CD4-positive, alpha-beta T cell treated with Interleukin-2 at 100 ng/mL for 4 hours (primary cell): ENCODE data around the gene PLA2G2A.
"Not testable (repeated sequence)": the region's sequence is repeated elsewhere in the genome, so short reads cannot be mapped to it uniquely, and the experiment has no call there.

Experiments used
- DNase-seq: peaks from one replicate; pipeline ENCODE4 v3.0.0-alpha.2; 2020; ENCODE audit warnings: low spot score

The PLA2G2A gene

DNA sequence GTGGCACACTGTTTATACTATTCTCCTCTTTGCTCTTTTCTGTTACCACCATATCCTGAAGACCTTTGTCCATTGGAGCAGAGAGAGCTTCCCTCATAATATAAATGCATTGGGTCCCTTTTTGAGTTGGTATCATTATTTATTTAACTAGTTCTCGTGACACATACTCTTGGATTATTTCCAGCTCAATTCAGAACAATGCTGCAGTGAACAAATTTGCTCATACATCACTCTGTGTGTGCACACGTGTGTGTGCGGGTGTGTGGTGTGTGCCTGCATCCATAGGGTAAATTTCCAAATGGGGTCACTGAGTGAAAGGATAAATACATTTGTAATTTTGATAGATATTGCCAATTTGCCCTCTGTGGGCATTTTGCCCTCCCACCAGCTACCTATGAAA, 5.8 kb downstream of the PLA2G2A start:
- no peak for DNase-seq

DNA sequence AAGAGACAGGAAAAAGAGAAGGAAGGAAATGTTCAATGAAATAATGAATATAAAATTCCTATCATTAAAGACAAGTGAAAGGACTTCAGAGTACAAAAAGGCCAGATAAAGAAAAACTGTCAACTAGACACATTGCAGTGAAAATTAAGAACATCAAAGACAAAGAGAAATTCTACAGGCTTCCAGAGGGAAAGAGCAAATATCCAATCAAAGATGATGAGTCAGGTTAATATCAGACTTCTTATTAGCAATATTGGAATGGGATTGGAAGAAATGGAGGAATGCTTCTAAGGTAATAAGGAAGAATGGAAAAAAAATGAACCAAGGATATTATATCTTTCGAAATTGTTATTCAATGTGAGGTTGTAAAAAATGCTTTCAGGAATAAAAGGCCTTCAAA, 7.8 kb downstream of the PLA2G2A start:
- no peak for DNase-seq

DNA sequence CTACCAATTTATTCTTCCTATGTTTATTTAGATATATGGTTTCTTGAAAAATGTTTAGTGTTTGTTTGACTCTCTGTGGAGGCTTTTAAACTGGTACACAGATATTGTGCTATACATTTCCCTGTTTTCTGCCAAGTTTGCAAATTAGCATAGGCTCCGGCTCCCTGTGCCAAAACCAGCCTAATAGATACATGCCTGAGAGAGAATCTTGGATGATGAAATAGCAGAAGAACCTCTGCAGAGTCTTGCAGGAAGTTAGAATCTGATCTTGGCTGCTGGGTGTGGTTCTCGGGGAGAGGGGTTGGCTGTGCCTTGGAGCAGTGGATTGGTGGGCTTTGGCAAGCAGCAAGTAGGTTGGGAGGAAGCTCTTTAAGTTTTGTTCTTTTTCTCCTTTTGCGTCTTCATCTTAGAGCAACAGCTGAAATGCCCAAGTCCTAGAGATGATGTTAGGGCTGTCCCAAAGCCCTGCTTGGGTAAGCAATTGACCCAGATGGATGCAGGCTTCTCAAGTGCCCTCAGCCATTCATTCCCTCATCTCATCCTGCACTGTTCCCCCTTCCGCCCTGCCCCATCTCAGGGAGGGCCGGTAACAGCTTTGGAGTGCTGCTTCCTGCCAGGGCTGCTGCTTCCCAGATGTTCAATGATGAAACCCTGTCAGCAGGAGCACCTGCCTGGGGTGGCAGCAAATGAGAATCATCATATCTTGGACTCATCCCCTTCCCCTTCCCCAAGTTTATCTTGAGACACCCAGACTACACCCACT, 9.3 kb downstream of the PLA2G2A start:
- no peak for DNase-seq

DNA sequence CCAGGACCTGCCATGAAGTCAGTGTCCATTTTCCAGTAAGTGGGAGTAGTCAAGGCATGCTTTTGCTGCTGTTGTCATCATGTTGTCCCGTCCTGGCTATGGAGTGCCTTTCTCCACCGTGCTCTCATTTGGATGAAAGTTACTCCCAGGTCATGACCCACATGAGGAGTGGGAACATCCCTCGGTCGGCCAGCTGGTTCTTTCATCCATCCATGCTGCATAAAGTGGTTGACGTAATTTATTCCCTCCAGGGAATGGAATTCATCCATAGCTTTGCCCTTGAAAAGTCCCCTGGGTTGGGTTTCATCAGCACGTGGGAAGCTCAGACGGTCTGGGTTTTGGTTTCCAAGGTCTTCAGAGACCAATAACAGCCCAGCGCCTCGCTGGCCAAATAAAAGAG, 11.6 kb downstream of the PLA2G2A start:
- no peak for DNase-seq

DNA sequence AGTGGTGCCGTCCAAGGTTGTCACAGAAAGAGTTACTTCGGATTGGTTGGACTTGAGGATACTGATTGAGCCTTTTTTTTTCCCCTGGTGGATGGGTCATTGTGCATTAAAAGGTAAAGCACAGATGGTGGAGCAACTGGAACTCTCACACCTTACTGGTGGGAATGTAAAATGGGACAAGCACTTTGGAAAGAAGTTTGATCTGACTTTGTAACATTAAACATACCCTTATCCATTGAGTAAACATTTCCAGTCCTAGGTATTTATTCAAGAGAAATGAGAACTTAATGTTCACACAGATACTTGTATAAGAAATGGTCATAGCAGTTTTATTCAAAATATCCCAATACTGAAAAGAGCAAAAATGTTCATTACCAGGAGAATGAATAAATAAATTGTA, 14.9 kb downstream of the PLA2G2A start:
- no peak for DNase-seq

DNA sequence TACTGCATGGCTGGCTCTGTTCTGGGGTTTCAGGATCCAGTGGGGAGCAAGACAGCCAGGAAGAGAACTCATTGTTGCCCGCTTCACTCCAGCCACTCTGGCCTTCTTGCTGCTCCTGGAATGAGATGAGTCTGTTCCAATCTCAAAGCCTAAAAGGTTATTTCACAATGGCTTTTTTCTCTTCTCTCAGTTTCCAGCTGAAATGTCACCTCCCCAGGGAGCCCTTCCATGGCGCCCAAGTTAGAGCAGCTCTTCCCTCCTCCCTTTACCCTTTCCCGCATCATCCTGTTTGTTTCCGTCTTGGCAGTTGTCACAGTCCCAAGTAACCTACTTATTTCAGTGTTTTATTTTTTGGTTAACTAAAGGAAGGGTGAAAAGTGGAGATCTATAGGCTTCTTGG, 15.8 kb downstream of the PLA2G2A start:
- no peak for DNase-seq

DNA sequence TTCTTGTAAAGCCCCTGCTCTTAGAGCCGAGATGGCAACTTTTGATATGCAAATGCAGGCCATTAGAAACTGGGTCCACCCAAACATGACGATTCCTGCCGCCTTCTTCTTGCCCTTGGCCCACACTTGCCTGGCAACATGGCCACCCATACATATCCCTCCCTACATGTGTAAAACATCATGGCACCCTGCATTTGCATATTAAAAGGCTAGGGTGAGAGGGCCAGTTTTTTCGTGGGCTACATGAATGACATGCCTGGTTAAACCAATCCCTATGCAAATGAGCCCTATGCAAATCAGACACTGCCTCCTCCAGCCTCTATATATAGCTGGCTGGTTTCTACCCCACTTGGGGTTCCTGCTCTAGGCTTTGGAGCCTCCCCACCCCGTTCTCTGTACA, 18.8 kb downstream of the PLA2G2A start:
- DNase-seq, result no peak

DNA sequence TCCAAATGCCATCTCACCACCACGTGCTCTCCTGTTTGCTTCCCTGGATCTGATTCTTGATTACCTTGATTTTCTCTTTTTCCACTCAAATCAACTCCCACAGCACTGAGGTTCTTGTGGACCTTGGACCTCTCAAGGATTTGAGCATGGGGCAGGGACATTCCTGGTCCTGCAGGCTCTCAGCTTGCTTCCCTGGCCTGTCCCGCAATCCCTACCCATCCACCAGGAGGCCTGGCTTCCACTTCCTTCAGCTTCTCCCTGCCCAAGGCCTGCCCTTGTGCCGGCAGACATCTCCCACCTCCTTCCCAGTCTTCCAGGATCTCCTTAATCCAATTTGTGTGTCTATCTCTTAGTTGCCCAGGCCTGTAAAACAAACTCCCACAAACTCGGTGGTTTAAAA, 21.6 kb downstream of the PLA2G2A start:
- no peak for DNase-seq

DNA sequence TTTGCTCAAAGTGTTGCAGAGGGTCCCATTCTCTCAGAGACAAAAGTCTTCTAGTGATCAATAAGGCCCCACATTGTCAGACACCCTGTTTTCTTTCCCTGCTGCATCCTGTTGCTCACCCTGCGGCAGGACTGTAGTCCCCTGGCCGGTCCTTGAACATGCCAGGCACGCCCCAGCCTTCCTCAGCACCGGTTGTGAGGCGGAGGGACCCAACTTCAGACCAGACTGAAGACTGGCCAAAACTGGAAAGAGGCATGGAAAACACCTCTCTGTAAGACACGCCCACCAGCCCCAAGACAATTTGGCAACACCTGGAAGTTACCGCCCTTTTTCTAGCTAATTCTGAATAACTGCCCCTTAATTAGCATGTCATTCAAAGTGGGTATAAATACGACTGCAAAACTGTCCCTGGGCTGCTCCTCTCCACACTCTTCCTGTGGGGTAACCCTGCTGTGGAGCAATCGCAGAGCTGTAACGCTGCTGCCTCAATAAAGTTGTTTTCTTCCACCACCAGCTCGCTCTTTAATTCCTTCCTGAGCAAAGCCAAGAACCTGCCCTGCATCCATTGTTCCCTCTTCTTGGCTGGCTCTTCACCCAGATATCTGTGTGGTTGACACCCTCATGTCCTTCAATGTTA, 23.8 kb downstream of the PLA2G2A start:
- DNase-seq, result no peak

DNA sequence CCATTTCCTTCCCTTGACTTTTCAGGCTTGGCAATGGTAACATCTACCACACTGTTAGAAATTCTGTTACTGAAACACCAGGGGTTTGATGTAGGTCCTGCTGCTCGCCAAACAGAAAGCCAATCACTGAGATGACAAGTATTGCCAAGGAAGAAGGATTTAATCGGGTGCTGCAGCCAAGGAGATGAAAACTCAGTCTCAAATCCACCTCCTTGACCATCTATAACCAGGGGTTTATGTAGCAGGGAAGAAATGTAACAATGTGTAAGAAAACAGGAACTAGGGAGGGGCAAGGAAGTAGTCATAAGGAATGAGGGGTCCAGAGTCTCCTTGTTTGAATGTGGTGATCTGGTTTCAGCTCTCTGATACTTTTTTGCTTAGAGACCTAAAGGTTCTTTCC, 25.4 kb downstream of the PLA2G2A start:
- no peak for DNase-seq

DNA sequence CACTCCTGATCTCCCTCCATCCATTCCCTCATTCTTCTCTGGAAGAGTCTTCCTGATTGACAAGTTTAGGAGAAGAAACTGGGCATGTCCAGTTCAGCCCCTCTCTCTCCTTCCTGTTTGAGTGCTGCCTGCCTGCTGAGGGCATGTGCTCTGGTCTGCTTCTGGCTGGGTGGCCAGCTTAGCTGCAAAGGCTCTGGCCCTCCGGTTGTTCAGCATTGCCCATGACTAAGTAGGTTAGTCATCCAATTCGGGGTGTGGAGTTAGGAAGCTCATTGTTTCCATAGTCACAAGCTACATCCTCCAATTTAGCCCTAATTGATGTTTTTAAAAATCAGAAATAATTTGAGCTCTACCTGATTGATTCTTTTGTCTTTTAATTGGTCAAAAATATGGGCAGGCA, 30.4 kb downstream of the PLA2G2A start:
- no peak for DNase-seq

DNA sequence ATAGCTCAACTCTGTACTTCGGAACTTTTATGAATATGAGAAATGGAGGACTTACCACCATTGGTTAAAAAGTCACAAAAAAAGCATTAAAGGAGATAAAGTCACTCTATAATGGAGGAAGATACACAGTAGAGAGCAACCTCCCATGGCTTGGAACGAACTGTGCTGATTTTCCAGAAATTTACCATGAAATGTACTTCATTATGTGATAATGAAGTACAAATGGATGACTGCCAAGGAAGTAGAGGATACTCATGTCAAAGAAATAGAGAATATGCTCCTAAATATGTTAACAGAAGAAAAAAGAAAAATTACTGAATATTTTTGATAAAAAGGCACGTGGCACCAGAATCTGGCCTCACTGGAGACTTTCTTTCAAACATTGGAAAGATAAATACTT, 32.4 kb downstream of the PLA2G2A start:
- DNase-seq, result no peak

DNA sequence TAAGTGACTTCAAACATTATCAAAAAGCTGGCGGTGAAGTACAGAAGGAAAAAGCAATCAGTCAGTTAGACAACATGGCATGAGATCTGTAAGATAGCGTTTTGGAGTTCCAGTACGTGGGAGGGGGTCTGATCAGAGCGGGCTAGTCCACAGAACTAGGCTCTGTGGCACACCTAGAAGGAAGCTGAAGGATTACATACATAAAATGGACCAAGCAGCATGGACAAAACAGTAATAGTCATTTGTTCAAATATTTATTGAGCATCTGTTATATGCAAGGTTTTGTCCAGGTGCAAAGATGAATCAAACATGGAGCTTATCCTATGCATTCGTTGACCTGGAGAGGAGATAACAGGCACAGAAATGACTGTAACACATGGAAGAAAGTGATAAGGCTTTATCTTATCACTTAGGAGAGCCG, 33.1 kb downstream of the PLA2G2A start:
- no peak for DNase-seq

DNA sequence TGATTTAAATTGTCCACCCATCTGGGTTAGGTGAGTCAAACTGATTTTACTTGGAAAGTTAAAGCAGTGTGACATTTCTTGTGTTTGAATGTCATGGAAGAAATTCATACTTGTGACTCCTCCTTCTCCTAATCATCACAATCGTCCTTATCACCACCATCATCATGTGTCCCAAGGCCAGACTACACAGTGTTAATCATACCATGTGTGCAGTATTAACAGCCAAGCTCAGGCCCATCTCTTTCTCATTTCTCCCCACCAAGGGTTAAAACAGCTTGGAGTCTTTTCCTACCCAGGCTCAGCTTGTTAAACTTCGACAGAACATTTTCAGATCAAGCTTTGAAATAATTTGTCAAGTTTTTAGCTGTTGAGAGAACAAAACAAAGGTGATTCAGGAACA, 33.5 kb downstream of the PLA2G2A start:
- DNase-seq, result no peak

DNA sequence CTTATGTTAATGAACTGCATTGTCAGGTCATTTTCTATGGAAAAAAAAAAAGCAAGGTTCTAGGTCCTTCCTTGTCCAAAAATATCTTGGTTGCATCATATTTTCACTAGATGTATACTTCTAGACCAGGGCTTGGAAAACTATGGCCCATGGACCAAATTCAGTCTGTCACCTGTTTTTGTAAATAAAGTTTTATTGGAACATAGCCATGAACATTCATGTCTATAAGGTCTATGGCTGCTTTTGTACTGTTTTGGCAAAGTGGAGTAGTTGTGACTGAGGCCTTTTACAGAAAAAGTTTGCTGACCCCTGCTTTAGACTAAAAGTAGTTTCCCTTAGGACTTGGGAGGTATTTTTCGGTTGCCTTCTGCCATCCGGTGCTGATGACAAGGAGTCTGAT, 36.8 kb downstream of the PLA2G2A start:
- no peak for DNase-seq

DNA sequence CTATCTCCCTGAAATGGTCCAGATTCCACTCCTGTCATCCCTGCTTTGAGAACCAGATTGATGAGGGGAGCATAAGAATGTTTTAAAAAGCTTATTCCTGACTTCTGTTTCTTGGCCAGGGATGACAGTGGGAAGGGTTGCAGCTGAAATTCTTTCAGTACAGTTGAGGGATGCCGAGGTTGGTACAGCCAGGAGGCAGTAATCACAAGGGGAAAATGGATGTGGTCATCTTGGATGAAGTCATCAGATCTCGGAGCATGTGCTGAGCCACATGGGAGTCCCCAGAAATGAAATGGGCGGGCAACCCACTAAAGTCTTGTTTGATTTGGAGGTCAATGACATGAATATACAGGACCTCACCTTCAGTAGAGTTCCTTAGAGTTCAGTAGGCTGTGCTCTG, 37.3 kb downstream of the PLA2G2A start:
- DNase-seq, result no peak

DNA sequence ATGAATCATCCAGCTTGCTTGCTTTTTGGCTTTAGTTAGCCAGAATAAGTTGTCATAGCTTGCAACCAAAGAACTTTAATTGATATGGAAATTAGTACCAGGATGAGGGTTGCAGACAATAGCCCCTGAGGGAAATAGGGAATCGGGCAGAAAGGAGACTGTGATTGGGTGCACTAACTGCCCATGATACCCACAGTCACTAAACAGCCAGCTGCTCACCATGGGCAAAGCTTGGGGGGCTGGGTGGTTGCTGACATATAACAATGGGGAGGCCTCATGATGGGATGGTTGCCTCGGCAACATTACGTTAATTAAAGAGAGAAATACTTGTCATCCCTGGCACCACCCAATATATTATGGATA, 38.2 kb downstream of the PLA2G2A start:
- no peak for DNase-seq

DNA sequence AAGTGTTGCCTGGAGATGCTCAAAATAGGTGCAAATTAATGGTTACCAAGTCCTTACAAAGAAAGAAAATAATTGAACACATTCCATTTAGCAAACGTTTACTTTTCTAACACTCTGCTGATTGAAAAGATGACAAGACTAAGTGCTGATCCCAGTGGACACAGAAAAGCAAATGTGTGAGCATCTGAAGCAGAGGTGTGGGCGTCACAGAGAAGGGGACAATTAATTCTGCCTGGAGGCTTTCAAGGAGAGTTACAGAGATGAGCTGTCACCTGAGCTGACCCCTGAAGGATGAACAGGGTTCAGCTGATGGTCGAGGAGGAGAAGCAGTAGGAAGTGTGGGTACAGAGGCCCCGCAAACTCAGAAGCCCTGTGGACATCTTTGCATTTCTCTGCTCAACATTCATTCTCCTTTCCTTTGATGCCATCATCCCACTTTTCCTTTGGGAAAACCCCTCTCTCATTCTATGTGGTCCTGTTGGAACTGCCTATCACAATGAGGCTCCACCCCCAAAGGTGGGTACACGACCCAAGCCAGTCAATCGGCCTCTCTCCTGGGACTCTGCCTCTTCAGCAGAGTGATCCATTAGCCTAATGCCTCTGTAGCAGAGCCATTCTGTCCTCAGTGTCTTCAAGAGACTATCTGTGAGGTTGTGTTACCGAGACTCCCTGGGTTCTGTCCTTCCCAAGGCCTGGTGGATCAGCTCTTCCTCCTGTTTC, 38.8 kb downstream of the PLA2G2A start:
- DNase-seq, result no peak

DNA sequence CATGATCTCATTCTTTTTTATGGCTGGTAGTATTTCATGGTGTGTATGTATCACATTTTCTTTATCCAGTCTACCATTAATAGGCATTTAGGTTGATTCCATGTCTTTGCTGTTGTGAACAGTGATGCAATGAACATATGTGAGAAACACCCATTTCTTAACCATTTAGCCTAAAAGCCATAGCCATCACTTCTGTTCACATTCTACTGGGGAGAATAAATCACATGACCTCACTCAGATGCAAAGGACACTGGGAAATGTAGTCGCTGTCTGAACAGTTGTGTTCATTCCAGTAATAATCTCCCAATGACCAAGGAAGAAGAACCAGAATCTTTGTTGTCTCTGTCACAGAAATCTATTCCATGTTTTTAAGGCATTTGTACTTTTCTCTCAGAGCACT, 40.9 kb downstream of the PLA2G2A start:
- no peak for DNase-seq

DNA sequence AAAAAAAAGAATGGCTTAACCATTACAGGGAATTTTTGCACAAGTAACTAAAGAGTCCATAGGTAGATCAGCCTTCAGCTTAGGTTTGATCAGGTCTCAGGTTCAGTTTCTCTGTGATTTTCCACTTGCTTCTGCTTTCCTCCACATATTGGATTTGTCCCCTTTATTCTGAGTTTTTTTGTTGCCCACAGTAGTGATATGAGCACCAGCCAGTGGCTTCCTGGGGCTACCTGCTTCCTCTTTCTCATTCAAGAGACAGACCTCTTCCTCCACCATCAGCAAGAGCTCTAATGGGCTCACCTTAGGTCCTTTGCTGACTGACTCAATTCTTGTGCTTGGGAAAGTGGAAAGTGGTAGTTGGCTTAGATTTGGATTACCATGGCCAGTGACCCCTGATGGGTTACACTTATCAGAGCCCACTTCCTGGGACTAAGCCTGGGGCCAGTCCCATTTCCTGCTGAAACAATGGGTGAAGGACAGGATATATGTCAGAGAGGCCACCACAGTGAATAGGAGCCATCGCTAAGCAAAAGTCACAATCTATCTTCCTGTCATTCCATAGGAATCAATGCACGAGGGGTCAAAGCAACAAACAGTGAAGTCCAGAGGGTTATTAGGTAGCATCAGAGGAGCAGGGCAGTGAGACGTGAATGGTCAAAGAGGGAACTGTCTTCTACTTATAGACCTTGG, 43.2 kb downstream of the PLA2G2A start:
- no peak for DNase-seq

DNA sequence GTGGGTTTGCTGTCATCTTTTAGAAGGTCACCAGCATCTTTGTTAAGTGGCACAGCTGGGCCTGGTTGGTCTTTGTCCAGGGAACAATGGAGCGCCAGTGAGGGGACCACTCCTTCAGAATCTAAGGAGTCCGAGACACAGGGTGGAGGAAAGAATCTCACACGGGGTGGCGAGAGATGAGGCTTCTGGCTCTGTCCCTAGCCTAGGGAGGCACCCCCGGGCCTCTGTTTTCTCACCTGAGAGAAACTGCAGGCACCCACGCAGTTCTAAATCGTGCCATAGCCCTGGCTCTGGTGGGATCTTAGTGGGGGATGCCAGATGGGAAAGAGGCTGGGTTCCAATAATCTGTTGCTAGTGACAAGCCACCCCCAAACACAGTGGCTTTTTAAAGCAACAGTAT, 45.1 kb downstream of the PLA2G2A start:
- no peak for DNase-seq

DNA sequence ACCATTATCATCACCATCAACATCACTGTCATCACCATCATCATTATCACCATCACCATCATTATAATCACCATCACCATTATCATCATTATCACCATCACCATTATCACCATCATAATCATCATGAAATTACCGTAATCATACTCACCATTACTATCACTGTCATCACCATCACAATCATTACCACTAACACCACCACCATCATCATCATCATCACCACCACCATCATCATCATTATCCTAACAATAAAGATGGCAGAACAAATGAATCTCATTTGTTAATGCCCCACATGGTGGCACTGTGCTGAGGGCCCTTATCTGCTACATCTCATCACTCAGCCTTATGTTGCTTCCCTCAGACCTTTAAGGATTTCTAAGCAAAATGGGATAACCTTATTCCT, 46.6 kb downstream of the PLA2G2A start:
- no peak for DNase-seq

DNA sequence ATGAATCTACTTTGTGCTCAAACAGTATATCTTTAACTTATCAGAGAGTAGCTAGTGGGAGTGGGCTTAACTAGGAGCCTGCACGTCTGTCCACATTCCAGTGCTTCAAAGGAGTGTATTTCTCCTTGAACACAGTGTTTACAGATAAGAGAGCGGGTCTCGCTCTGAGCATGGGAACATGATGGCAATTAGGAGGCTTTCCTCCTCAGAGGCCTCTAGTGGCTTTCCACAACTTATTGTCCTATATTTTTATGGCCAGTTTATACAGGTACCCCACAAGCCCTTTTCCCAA, 52.3 kb downstream of the PLA2G2A start:
- not testable (repeated sequence) for DNase-seq
